ENCODE data around the gene CHMP6.

Gene CHMP6

GRCh38 chr17:80998118-80998747 is 6.6 kb downstream of the CHMP6 start:
- no peak overlapping the region for H3K4me3 ChIP-seq (ENCODE audit: low read depth, low read length)
- H3K9ac ChIP-seq (ENCODE audit: low read length), result no peak overlapping the region
- H3K27me3 ChIP-seq (ENCODE audit: control insufficient read depth, insufficient read depth, low read length), result peaks cover 13% of the 10 kb centered on the region
- no peak overlapping the region for H3K27ac ChIP-seq (ENCODE audit: low read depth, low read length)
- H3K9me3 ChIP-seq (ENCODE audit: control insufficient read depth, insufficient read depth, low read depth, low read length), result no peaks in the 10 kb centered on the region
- no peaks in the 10 kb centered on the region for H3K4me1 ChIP-seq (ENCODE audit: control insufficient read depth, insufficient read depth, low read length)
- H3K36me3 ChIP-seq (ENCODE audit: control insufficient read depth, insufficient read depth, low read length), result peaks cover 51% of the 10 kb centered on the region

GRCh38 chr17:80998748-80999535 is 7.3 kb downstream of the CHMP6 start:
- peaks cover 51% of the 10 kb centered on the region for H3K36me3 ChIP-seq (ENCODE audit: control insufficient read depth, insufficient read depth, low read length)

GRCh38 chr17:80999536-81000333 is 8.1 kb downstream of the CHMP6 start:
- H3K4me1 ChIP-seq (ENCODE audit: control insufficient read depth, insufficient read depth, low read length), result 0 out of 2 replicates have a peak, but pooled peaks cover 3% of the 10 kb centered on the region
- H3K9me3 ChIP-seq (ENCODE audit: control insufficient read depth, insufficient read depth, low read depth, low read length), result no peaks in the 10 kb centered on the region
- H3K36me3 ChIP-seq (ENCODE audit: control insufficient read depth, insufficient read depth, low read length), result peaks cover 51% of the 10 kb centered on the region
- no peak overlapping the region for H3K9ac ChIP-seq (ENCODE audit: low read length)
- peaks cover 26% of the 10 kb centered on the region for H3K27me3 ChIP-seq (ENCODE audit: control insufficient read depth, insufficient read depth, low read length)
- H3K4me3 ChIP-seq (ENCODE audit: low read depth, low read length), result no peak overlapping the region
- H3K27ac ChIP-seq (ENCODE audit: low read depth, low read length), result no peak overlapping the region

More at GRCh38 chr17:80998748-80999535, 7.3 kb downstream of the CHMP6 start:
- H3K4me3 ChIP-seq (ENCODE audit: low read depth, low read length), result no peak overlapping the region
- H3K27me3 ChIP-seq (ENCODE audit: control insufficient read depth, insufficient read depth, low read length), result peaks cover 20% of the 10 kb centered on the region
- no peaks in the 10 kb centered on the region for H3K9me3 ChIP-seq (ENCODE audit: control insufficient read depth, insufficient read depth, low read depth, low read length)
- no peak overlapping the region for H3K27ac ChIP-seq (ENCODE audit: low read depth, low read length)
- no peaks in the 10 kb centered on the region for H3K4me1 ChIP-seq (ENCODE audit: control insufficient read depth, insufficient read depth, low read length)
- no peak overlapping the region for H3K9ac ChIP-seq (ENCODE audit: low read length)

GRCh38 chr17:81000334-81000630 is 8.6 kb downstream of the CHMP6 start:
- H3K4me1 ChIP-seq (ENCODE audit: control insufficient read depth, insufficient read depth, low read length), result 0 out of 2 replicates have a peak, but pooled peaks cover 3% of the 10 kb centered on the region
- H3K9me3 ChIP-seq (ENCODE audit: control insufficient read depth, insufficient read depth, low read depth, low read length), result no peaks in the 10 kb centered on the region
- H3K36me3 ChIP-seq (ENCODE audit: control insufficient read depth, insufficient read depth, low read length), result peaks cover 47% of the 10 kb centered on the region
- H3K4me3 ChIP-seq (ENCODE audit: low read depth, low read length), result no peak overlapping the region
- H3K9ac ChIP-seq (ENCODE audit: low read length), result no peak overlapping the region
- peaks cover 31% of the 10 kb centered on the region for H3K27me3 ChIP-seq (ENCODE audit: control insufficient read depth, insufficient read depth, low read length)
- H3K27ac ChIP-seq (ENCODE audit: low read depth, low read length), result no peak overlapping the region

GRCh38 chr17:81000631-81001357 is 9.2 kb downstream of the CHMP6 start:
- no peak overlapping the region for H3K27ac ChIP-seq (ENCODE audit: low read depth, low read length)

GRCh38 chr17:81002013-81002384 is 10.4 kb downstream of the CHMP6 start:
- H3K27me3 ChIP-seq (ENCODE audit: control insufficient read depth, insufficient read depth, low read length), result peaks cover 48% of the 10 kb centered on the region
- no peak overlapping the region for H3K4me3 ChIP-seq (ENCODE audit: low read depth, low read length)

More at GRCh38 chr17:81000631-81001357, 9.2 kb downstream of the CHMP6 start:
- Histone ChIP-seq H3K4me3 (ENCODE audit: low read depth, low read length) (no peak overlapping the region), H3K27me3 (ENCODE audit: control insufficient read depth, insufficient read depth, low read length) (peaks cover 36% of the 10 kb centered on the region), H3K4me1 (ENCODE audit: control insufficient read depth, insufficient read depth, low read length) (0 out of 2 replicates have a peak, but pooled peaks cover 3% of the 10 kb centered on the region), H3K9me3 (ENCODE audit: control insufficient read depth, insufficient read depth, low read depth, low read length) (no peaks in the 10 kb centered on the region), H3K9ac (ENCODE audit: low read length) (no peak overlapping the region), H3K36me3 (ENCODE audit: control insufficient read depth, insufficient read depth, low read length) (peaks cover 42% of the 10 kb centered on the region)

GRCh38 chr17:81002409-81003361 is 11.0 kb downstream of the CHMP6 start:
- Histone ChIP-seq H3K4me1 (ENCODE audit: control insufficient read depth, insufficient read depth, low read length) (0 out of 2 replicates have a peak, but pooled peaks cover 3% of the 10 kb centered on the region), H3K9ac (ENCODE audit: low read length) (no peak overlapping the region), H3K27me3 (ENCODE audit: control insufficient read depth, insufficient read depth, low read length) (peaks cover 53% of the 10 kb centered on the region), H3K27ac (ENCODE audit: low read depth, low read length) (no peak overlapping the region), H3K9me3 (ENCODE audit: control insufficient read depth, insufficient read depth, low read depth, low read length) (no peaks in the 10 kb centered on the region), H3K4me3 (ENCODE audit: low read depth, low read length) (no peak overlapping the region), H3K36me3 (ENCODE audit: control insufficient read depth, insufficient read depth, low read length) (peaks cover 26% of the 10 kb centered on the region)

More at GRCh38 chr17:81002013-81002384, 10.4 kb downstream of the CHMP6 start:
- no peak overlapping the region for H3K27ac ChIP-seq (ENCODE audit: low read depth, low read length)
- peaks cover 33% of the 10 kb centered on the region for H3K36me3 ChIP-seq (ENCODE audit: control insufficient read depth, insufficient read depth, low read length)
- no peaks in the 10 kb centered on the region for H3K9me3 ChIP-seq (ENCODE audit: control insufficient read depth, insufficient read depth, low read depth, low read length)
- H3K9ac ChIP-seq (ENCODE audit: low read length), result no peak overlapping the region
- H3K4me1 ChIP-seq (ENCODE audit: control insufficient read depth, insufficient read depth, low read length), result 0 out of 2 replicates have a peak, but pooled peaks cover 3% of the 10 kb centered on the region

- Histone ChIP-seq H3K9ac (ENCODE audit: low read length) (no peak overlapping the region), H3K27ac (ENCODE audit: low read depth, low read length) (no peak overlapping the region), H3K27me3 (ENCODE audit: control insufficient read depth, insufficient read depth, low read length) (peaks cover 61% of the 10 kb centered on the region), H3K36me3 (ENCODE audit: control insufficient read depth, insufficient read depth, low read length) (peaks cover 14% of the 10 kb centered on the region), H3K9me3 (ENCODE audit: control insufficient read depth, insufficient read depth, low read depth, low read length) (no peaks in the 10 kb centered on the region), H3K4me3 (ENCODE audit: low read depth, low read length) (peak overlapping the region; percentile 59), H3K4me1 (ENCODE audit: control insufficient read depth, insufficient read depth, low read length) (0 out of 2 replicates have a peak, but pooled peaks cover 3% of the 10 kb centered on the region)
These were observed 12.3 kb downstream of the CHMP6 start for GRCh38 chr17:81003711-81004475.

- Histone ChIP-seq H3K9me3 (ENCODE audit: control insufficient read depth, insufficient read depth, low read depth, low read length) (peaks cover 12% of the 10 kb centered on the region), H3K27me3 (ENCODE audit: control insufficient read depth, insufficient read depth, low read length) (peaks cover 61% of the 10 kb centered on the region), H3K4me1 (ENCODE audit: control insufficient read depth, insufficient read depth, low read length) (0 out of 2 replicates have a peak, but pooled peaks cover 3% of the 10 kb centered on the region), H3K9ac (ENCODE audit: low read length) (no peak overlapping the region), H3K36me3 (ENCODE audit: control insufficient read depth, insufficient read depth, low read length) (no peaks in the 10 kb centered on the region), H3K27ac (ENCODE audit: low read depth, low read length) (no peak overlapping the region), H3K4me3 (ENCODE audit: low read depth, low read length) (no peak overlapping the region)
These were observed 15.2 kb downstream of the CHMP6 start for GRCh38 chr17:81006891-81007290.

Measured in HUES6 (cell line).